Islet of Langerhans (tissue), 1 donor: Measurements from ENCODE around the gene TSPAN3.
A peak's percentile ranks its signal among the peaks of the same experiment; 100 is the strongest.

Experiments
- FAIRE-seq: peaks from one replicate; lab custom pipeline; 2011; peaks lifted over from hg19 to GRCh38; lab: Jason Lieb, UNC

TSPAN3 gene

GRCh38 chr15:77083381-77084160, 12.7 kb upstream of the TSPAN3 start:
- peak; percentile 96 for FAIRE-seq

GRCh38 chr15:77081971-77082370, 11.1 kb upstream of the TSPAN3 start:
- no peak for FAIRE-seq

GRCh38 chr15:77076323-77076915, 5.5 kb upstream of the TSPAN3 start:
- no peak for FAIRE-seq

- FAIRE-seq: no peak
These were observed 4.6 kb upstream of the TSPAN3 start for GRCh38 chr15:77075528-77075927.

GRCh38 chr15:77074350-77074749, 3.4 kb upstream of the TSPAN3 start:
- FAIRE-seq: no peak

- no peak for FAIRE-seq
These were observed 655 bp upstream of the TSPAN3 start for GRCh38 chr15:77071305-77072223.

GRCh38 chr15:77070180-77070494, 772 bp downstream of the TSPAN3 start:
- no peak for FAIRE-seq

GRCh38 chr15:77069521-77070121, 1.3 kb downstream of the TSPAN3 start:
- FAIRE-seq: no peak

GRCh38 chr15:77068633-77069032, 2.3 kb downstream of the TSPAN3 start:
- FAIRE-seq: no peak

GRCh38 chr15:77067691-77068367, 3.1 kb downstream of the TSPAN3 start:
- FAIRE-seq: no peak

- no peak for FAIRE-seq
These were observed 3.8 kb downstream of the TSPAN3 start for GRCh38 chr15:77066971-77067690.

GRCh38 chr15:77064539-77065308, 6.2 kb downstream of the TSPAN3 start:
- FAIRE-seq: no peak

GRCh38 chr15:77064063-77064462, 6.8 kb downstream of the TSPAN3 start:
- no peak for FAIRE-seq

- FAIRE-seq: no peak
These were observed 7.7 kb downstream of the TSPAN3 start for GRCh38 chr15:77063249-77063648.

- no peak for FAIRE-seq
These were observed 10.4 kb downstream of the TSPAN3 start for GRCh38 chr15:77060546-77060945.

- FAIRE-seq: no peak
These were observed 11.0 kb downstream of the TSPAN3 start for GRCh38 chr15:77059786-77060361.

GRCh38 chr15:77058468-77058867, 12.4 kb downstream of the TSPAN3 start:
- no peak for FAIRE-seq

- FAIRE-seq: no peak
These were observed 13.2 kb downstream of the TSPAN3 start for GRCh38 chr15:77057685-77058084.

- no peak for FAIRE-seq
These were observed 13.8 kb downstream of the TSPAN3 start for GRCh38 chr15:77057072-77057471.

- FAIRE-seq: no peak
These were observed 17.2 kb downstream of the TSPAN3 start for GRCh38 chr15:77053709-77054108.
